ENCODE measurements around the gene CHMP3. TPM values are rescaled to one million over a fixed set of nuclear protein-coding genes. Genes with fewer than 3 reads are reported as not detected.
"Not testable (repeated sequence)": the region's sequence is repeated elsewhere in the genome, so short reads cannot be mapped to it uniquely, and the experiment has no call there.

Gene CHMP3
- total RNA-seq, 4 donors from 2014 or later, result 80.2 to 146 (median 111) TPM

DNA sequence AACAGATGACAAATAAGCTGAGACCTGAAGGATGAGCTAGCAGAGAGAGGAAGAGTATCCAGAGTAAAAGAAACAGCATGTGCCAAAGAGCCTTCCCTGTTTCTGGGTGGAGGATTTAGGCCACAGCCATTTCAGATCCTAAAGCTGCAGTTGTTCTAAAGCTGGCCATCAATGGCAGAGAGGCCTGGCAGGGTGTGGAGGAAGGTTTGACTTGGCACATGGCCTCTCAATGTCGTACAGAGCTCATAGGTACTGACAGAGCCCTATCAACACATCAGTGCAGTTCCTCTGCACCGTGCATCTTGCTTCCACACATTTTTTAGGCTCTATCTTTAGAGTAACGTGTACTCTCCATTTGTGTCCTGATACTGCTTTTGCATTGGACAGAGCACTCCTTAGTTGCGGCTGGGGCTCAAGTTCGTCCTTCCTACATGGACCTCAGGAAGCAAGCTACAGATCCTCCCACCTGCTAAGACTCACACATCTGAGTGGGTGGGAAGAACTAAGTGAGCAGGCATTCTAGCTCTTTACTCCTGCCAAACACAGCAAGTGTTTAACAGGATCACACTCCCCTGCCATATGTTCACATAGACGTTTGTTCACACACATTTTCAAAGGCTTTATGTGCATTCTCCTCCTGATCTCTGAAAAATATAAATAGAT is 3.0 kb upstream of the CHMP3 start:
- no peak for TF ChIP-seq CTCF (IDR thresholded peaks at IDR 0.05)
- DNase-seq (ENCODE audit: low spot score) (no peak), ATAC-seq (ENCODE audit: low FRiP score) (peak; percentile 49)

- ATAC-seq (ENCODE audit: low FRiP score) (no peak), DNase-seq (ENCODE audit: low spot score) (no peak)
- TF ChIP-seq CTCF (IDR thresholded peaks at IDR 0.05), result no peak
These were observed 413 bp upstream of the CHMP3 start for GRCh38 chr2:86563650-86564061.

DNA sequence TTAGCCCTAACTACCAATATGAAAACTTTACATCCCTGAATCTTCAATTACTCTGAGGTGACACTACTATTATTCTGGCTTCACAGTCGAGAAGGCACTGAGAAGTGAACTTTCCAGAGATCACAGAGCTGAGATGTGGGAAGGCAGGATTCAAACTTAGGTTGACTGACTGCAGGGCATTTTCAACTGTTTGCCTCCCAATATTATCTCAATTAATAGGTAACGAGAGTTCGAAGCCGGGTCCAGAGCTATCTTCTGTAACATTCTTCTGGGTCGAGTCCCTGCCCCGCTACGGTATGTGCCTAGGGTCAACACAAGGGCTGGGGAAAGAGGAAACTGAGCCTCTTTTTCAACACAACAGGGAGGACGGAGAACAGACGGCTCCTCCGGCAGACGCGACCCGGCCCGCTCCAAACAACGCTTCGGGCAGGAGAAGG is 740 bp downstream of the CHMP3 start:
- TF ChIP-seq CTCF (IDR thresholded peaks at IDR 0.05), result no peak
- no peak for DNase-seq (ENCODE audit: low spot score)
- ATAC-seq (ENCODE audit: low FRiP score), result no peak

DNA sequence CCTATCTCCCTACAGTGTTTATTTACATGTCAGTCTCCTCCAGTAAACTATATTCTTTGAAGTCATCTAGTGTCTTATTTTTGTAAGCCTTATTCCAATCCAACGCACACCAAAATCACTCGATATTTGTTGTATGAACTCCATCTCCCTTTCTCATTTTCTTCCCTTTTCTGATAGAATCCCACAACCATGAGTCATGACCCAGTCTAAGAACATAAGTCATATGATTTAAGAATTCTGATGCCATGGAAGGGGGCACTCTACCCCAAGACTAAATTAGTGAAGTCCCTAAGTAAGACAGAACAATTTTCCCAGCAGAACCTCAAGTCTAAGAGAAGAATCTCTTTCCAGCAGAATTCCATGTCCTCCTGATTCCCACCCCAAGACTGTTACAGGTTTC is 5.4 kb downstream of the CHMP3 start:
- no peak for DNase-seq (ENCODE audit: low spot score)
- TF ChIP-seq CTCF (IDR thresholded peaks at IDR 0.05), result no peak
- no peak for ATAC-seq (ENCODE audit: low FRiP score)

DNA sequence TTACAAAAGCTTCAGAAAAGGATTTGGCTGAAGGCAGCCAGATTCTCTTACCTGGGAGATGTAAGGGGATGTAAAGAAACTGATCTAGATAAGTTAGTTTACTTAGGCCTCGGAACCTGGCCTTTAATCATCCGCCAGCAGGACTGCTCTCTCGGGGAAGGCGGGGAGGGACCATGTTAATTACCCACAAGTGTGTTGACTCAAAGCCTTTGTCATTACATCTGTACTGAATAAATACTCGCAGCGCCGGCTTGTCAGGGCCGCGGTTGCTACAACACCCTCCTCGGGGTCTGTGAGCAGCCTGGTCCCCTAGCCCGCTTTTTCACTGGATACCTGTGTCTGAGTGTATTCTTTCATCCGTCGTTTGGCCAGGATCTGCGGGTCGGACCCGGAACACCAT is 6.7 kb downstream of the CHMP3 start:
- TF ChIP-seq CTCF (IDR thresholded peaks at IDR 0.05), result no peak
- ATAC-seq (ENCODE audit: low FRiP score) (no peak), DNase-seq (ENCODE audit: low spot score) (no peak)

- no peak for TF ChIP-seq CTCF (IDR thresholded peaks at IDR 0.05)
- ATAC-seq (ENCODE audit: low FRiP score) (no peak), DNase-seq (ENCODE audit: low spot score) (no peak)
These were observed 10.4 kb downstream of the CHMP3 start for GRCh38 chr2:86552889-86553288.

GRCh38 chr2:86549963-86550725 is 13.1 kb downstream of the CHMP3 start:
- not testable (repeated sequence) for DNase-seq (ENCODE audit: low spot score); ATAC-seq (ENCODE audit: low FRiP score)

GRCh38 chr2:86549440-86549839 is 13.8 kb downstream of the CHMP3 start:
- ATAC-seq (ENCODE audit: low FRiP score); DNase-seq (ENCODE audit: low spot score): not testable (repeated sequence)

- DNase-seq (ENCODE audit: low spot score); ATAC-seq (ENCODE audit: low FRiP score): not testable (repeated sequence)
These were observed 14.3 kb downstream of the CHMP3 start for GRCh38 chr2:86548913-86549396.

DNA sequence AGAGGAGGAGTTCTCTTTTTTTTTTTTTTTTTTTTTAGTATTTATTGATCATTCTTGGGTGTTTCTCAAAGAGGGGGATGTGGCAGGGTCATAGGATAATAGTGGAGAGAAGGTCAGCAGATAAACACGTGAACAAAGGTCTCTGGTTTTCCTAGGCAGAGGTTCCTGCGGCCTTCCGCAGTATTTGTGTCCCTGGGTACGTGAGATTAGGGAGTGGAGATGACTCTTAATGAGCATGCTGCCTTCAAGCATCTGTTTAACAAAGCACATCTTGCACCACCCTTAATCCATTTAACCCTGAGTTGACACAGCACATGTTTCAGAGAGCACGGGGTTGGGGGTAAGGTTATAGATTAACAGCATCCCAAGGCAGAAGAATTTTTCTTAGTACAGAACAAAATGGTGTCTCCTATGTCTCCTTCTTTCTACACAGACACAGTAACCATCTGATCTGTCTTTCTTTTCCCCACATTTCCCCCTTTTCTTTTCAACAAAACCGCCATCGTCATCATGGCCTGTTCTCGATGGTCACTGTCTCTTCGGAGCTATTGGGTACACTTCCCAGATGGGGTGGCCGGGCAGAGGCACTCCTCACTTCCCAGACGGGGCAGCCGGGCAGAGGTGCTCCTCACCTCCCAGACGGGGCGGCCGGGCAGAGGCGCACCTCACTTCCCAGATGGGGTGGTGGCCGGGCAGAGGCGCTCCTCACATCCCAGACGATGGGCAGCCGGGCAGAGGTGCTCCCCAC is 14.9 kb downstream of the CHMP3 start:
- ATAC-seq (ENCODE audit: low FRiP score); DNase-seq (ENCODE audit: low spot score): not testable (repeated sequence)
